Motor neuron (in vitro differentiated cells): Measurements from ENCODE around the gene FGD6. TPM values are rescaled to one million over a fixed set of nuclear protein-coding genes. Genes with fewer than 3 reads are reported as not detected.
A peak's percentile ranks its signal among the peaks of the same experiment; 100 is the strongest.
"Not testable (repeated sequence)": the region's sequence is repeated elsewhere in the genome, so short reads cannot be mapped to it uniquely, and the experiment has no call there.

Experiments
- ATAC-seq, 8 experiments: fragments of 200-7000 bp; cut with Tn5 transposase; replicated peaks in 6 of 8; 2 replicates each; pipeline ENCODE4 v1.8.0; 2021; ENCODE audit warnings: mild to moderate bottlenecking in 8 of 8, moderate library complexity in 8 of 8
- H3K27ac ChIP-seq, 2 donors: fragments of 250-450 bp; sonication (Bioruptor Pico); 2 replicates each; pipeline ENCODE4 v1.9.0; 2021; ENCODE audit warnings: antibody characterized with exemption in 2 of 2, mild to moderate bottlenecking in 2 of 2, moderate library complexity in 1 of 2
- H3K4me1 ChIP-seq, 2 donors: fragments of 250-450 bp; sonication (Bioruptor Pico); replicated peaks in 1 of 2; 2 replicates each; pipeline ENCODE4 v1.6.1; 2021; ENCODE audit warnings: antibody characterized with exemption in 2 of 2, mild to moderate bottlenecking in 2 of 2, moderate library complexity in 1 of 2
- H3K4me3 ChIP-seq, 5 donors: fragments of 250-450 bp; sonication (Bioruptor Pico); 2 replicates each; pipeline ENCODE4 v1.9.0; 2021; ENCODE audit warnings: antibody characterized with exemption in 5 of 5, mild to moderate bottlenecking in 5 of 5, moderate library complexity in 4 of 5
- WGBS, 10 experiments: fragments of 450-650 bp; shearing (Covaris generic); methylation state at CpG; one replicate each; pipeline ENCODE4 v1.0.0; 2022; 5-methylcytosine and 5-hydroxymethylcytosine counted together
- in situ Hi-C, 9 experiments: fragments of 400-800 bp; cut with MboI; loops; one replicate each; pipeline ENCODE4 v1.15.0; 2021; ENCODE audit warnings: low sequenced_read_pairs in 9 of 9, low pct_unique_long_range_greater_than_20kb in 2 of 9; ENCODE audit not compliant: unreplicated experiment in 9 of 9
- total RNA-seq, 8 experiments: library from RNA; unstranded; fragments of 300-600 nt; gene quantifications; 2 replicates each; pipeline versions ENCODE4 v1.2.3 to v1.2.4, GENCODE V29; 2022

Gene FGD6
- total RNA-seq, 8 experiments from 2014 or later: 5.0 to 63.9 (median 18.1) TPM

GRCh38 chr12:95100264-95101190 is 116.7 kb downstream of the FGD6 start:
- H3K4me3 ChIP-seq: no peak overlapping the region
- no peak overlapping the region for H3K27ac ChIP-seq
- ATAC-seq: peak in 2 of 8 experiments; percentile 8 to 24
- WGBS, 10 experiments: 50 to 100% (median 93%) methylated on average over 1 to 9 of the region's 11 CpGs
- in situ Hi-C loops: loop anchor here in 6 of 9 experiments (25.0 kb wide), 2 partner anchors 237 to 437 kb away; no protein-coding TSS in a partner anchor
- peaks cover 6 to 8% of the 10 kb centered on the region in 2 donors for H3K4me1 ChIP-seq

GRCh38 chr12:95099270-95099790 is 117.9 kb downstream of the FGD6 start:
- WGBS, 10 experiments: 100% methylated on average over 1 to 4 of the region's 4 CpGs; no CpG with 5 or more reads in 2 of the 10 experiments
- in situ Hi-C loops: no loop called here
- H3K4me3 ChIP-seq: no peak overlapping the region
- H3K4me1 ChIP-seq: peaks cover 6 to 8% of the 10 kb centered on the region in 2 donors
- no peak for ATAC-seq
- H3K27ac ChIP-seq: no peak overlapping the region

DNA sequence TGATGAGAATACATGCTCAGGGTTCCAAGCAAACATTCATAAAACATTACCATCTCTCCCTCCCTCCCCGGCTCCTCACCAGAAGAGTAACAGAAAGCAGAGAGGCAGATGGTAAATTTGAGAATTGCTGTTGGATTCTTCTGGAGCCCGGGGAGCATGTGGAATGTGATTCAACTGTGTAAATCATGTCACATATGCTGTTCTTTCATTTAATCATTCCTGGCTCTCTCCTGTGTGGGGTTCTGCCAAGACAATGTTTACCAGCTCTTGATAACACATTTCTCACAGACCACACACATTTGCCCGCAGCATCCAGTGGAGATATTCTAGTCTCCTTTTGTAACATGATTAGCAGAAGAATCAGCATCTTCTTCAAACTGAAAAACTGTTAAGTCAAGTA is 120.4 kb downstream of the FGD6 start:
- no peak overlapping the region for H3K4me3 ChIP-seq
- in situ Hi-C loops: no loop called here
- H3K27ac ChIP-seq: peak overlapping the region in 1 of 2 donors; percentile 5
- H3K4me1 ChIP-seq: peaks cover 6 to 8% of the 10 kb centered on the region in 2 donors
- ATAC-seq: peak; percentile 32 to 90 (median 58)
- 17 to 86% (median 52%) methylated on average over 1 to 3 of the region's 3 CpGs; no CpG with 5 or more reads in 2 of the 10 experiments for WGBS, 10 experiments

GRCh38 chr12:95096378-95096777 is 120.9 kb downstream of the FGD6 start:
- in situ Hi-C loops: no loop called here
- WGBS, 10 experiments: 80 to 100% (median 94%) methylated on average over 1 to 2 of the region's 2 CpGs; no CpG with 5 or more reads in 3 of the 10 experiments
- ATAC-seq: peak in 1 of 8 experiments; percentile 8
- H3K4me1 ChIP-seq: peaks cover 6 to 8% of the 10 kb centered on the region in 2 donors
- no peak overlapping the region for H3K4me3 ChIP-seq
- H3K27ac ChIP-seq: peak overlapping the region in 1 of 2 donors; percentile 5

DNA sequence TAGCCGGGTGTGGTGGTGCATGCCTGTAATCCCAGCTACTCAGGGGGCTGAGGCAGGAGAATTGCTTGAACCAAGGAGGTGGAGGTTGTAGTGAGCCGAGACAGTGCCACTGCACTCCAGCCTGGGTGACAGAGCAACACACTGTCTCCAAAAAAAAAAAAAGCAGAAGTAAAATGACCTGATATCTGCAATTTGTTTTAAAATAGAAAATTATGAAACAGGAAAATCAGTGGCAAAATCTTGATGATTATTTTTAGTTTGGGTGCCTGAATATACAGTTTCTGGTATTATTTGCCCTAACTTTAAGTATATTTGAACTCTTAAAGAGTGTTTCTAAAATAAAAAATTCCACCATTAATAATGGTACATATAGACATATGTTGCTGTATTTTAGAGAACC is 121.4 kb downstream of the FGD6 start:
- WGBS, 10 experiments: 43 to 100% (median 93%) methylated on average over 1 to 2 of the region's 2 CpGs; no CpG with 5 or more reads in 6 of the 10 experiments
- ATAC-seq, H3K4me1 ChIP-seq, H3K4me3 ChIP-seq, H3K27ac ChIP-seq, in situ Hi-C loops: not testable (repeated sequence)

- peak; percentile 18 to 94 (median 60) for ATAC-seq
- WGBS, 10 experiments: 0 to 89% (median 60%) methylated on average over 1 of the region's 1 CpG; no CpG with 5 or more reads in 1 of the 10 experiments
- Histone ChIP-seq H3K27ac (no peak overlapping the region), H3K4me1 (peaks cover 0 to 3% of the 10 kb centered on the region in 2 donors), H3K4me3 (no peak overlapping the region)
- in situ Hi-C loops: no loop called here
Measured at GRCh38 chr12:95089462-95089861, 127.8 kb downstream of the FGD6 start.

- H3K4me3 ChIP-seq: no peak overlapping the region
- peak in 3 of 8 experiments; percentile 39 to 52 (median 39) for ATAC-seq
- 0 to 100% (median 70%) methylated on average over 1 to 3 of the region's 3 CpGs; no CpG with 5 or more reads in 1 of the 10 experiments for WGBS, 10 experiments
Measured at GRCh38 chr12:95088379-95088778, 128.9 kb downstream of the FGD6 start.

DNA sequence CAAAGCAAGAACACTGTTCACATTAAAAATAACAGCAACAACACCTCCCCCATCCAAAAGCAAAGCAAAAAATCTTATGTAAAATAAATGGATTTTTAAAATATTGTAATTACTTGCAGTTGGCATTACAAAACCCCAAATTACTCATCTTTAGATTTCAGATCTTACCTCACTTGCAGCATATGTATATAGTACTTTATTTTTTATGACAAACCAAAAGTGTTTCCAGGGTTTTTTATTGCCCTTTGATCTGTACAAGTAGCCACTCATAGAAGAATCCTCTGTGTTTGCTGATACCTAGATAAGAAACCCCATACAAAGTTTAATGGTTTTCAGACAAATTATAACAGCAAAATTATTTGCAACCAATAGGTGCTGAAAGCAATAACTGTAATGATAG is 131.7 kb downstream of the FGD6 start:
- Histone ChIP-seq H3K4me1 (peaks cover 9% of the 10 kb centered on the region in 2 donors), H3K4me3 (no peak overlapping the region), H3K27ac (no peak overlapping the region)
- in situ Hi-C loops: no loop called here
- no peak for ATAC-seq

More at GRCh38 chr12:95088379-95088778, 128.9 kb downstream of the FGD6 start:
- in situ Hi-C loops: no loop called here
- Histone ChIP-seq H3K4me1 (peaks cover 8 to 9% of the 10 kb centered on the region in 2 donors), H3K27ac (no peak overlapping the region)

GRCh38 chr12:95083938-95084337 is 133.3 kb downstream of the FGD6 start:
- H3K4me1 ChIP-seq: peaks cover 7 to 9% of the 10 kb centered on the region in 2 donors
- no peak overlapping the region for H3K4me3 ChIP-seq
- peak in 4 of 8 experiments; percentile 27 to 74 (median 44) for ATAC-seq
- in situ Hi-C loops: no loop called here
- no peak overlapping the region for H3K27ac ChIP-seq
- WGBS, 10 experiments: 0 to 51% (median 15%) methylated on average over 1 to 4 of the region's 4 CpGs; no CpG with 5 or more reads in 3 of the 10 experiments

DNA sequence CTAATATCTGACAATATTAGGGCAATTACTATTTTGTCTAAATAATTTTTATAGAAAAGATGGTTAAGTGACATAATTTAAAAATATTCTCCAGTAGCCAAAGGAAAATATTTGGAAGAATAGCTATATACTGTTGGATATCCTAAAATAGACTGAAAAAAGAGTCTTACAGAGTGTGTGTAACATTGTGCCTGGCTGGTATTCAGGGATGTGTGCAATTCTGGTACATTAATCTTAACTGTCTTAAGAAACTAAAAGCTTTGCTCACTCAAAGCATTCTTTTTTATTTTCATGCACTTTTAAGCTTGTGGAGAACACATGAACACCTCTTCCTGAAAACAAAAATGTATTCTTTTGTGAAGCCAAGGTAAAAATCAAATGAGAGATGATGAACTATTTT is 133.8 kb downstream of the FGD6 start:
- in situ Hi-C loops: no loop called here
- no peak overlapping the region for H3K27ac ChIP-seq

GRCh38 chr12:95077341-95077740 is 139.9 kb downstream of the FGD6 start:
- 40 to 97% (median 93%) methylated on average over 2 to 4 of the region's 4 CpGs for WGBS, 10 experiments

More for the DNA sequence above, 133.8 kb downstream of the FGD6 start:
- Histone ChIP-seq H3K4me3 (no peak overlapping the region), H3K4me1 (peaks cover 7 to 9% of the 10 kb centered on the region in 2 donors)
- ATAC-seq: peak in 1 of 8 experiments; percentile 27

GRCh38 chr12:95074766-95075165 is 142.5 kb downstream of the FGD6 start:
- WGBS, 10 experiments: 25 to 100% (median 90%) methylated on average over 1 to 5 of the region's 5 CpGs
- H3K4me3 ChIP-seq: no peak overlapping the region
- no peak overlapping the region for H3K27ac ChIP-seq
- in situ Hi-C loops: no loop called here
- H3K4me1 ChIP-seq: peaks cover 3 to 4% of the 10 kb centered on the region in 2 donors
- no peak for ATAC-seq

More at GRCh38 chr12:95077341-95077740, 139.9 kb downstream of the FGD6 start:
- H3K4me3 ChIP-seq: no peak overlapping the region
- H3K4me1 ChIP-seq: no peaks in the 10 kb centered on the region
- no peak overlapping the region for H3K27ac ChIP-seq
- in situ Hi-C loops: no loop called here
- no peak for ATAC-seq
